Measurements from ENCODE around the gene PPP2R5B.

The PPP2R5B gene

DNA sequence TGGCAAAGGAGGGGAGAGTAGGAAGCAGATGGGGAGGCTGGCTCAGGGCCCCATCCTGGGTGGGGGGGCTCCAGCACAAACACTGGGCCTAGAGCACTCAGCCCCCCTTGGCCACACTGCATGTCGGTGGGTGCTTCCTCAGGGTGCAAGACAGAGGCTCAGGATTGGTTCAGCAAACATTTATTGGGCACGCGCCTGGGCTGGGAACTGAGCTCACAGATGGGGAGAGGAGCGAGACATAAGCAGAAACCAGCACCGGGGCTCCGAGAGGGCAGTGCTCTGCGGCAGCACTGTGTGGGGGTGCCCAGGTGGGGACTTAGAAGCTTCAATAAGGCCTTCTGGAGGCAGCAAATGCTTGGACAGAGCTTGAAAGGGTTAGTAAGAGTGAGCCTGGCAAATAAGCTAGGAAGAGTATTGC is 34.0 kb upstream of the PPP2R5B start:
- DNase-seq: no peak

- DNase-seq: no peak
Measured at GRCh38 chr11:64891215-64891848, 33.2 kb upstream of the PPP2R5B start.

DNA sequence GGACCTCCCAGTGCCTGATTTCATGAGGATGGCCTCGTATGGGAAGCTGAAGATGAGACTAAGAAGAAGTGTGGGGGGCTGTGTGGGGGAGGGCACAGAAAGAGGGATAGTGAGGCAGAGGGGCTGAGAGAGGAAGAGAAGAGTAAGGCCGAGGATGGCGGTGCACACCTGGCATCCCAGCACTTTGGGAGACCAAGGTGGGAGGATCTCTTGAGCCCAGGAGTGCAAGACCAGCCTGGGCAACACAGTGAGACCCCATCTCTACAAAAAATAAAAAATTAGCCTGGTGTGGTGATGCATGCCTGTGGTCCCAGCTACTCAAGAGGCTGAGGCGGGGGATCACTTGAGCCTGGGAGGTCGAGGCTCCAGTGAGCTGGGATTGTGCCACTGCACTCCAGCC is 32.6 kb upstream of the PPP2R5B start:
- no peak for DNase-seq

DNA sequence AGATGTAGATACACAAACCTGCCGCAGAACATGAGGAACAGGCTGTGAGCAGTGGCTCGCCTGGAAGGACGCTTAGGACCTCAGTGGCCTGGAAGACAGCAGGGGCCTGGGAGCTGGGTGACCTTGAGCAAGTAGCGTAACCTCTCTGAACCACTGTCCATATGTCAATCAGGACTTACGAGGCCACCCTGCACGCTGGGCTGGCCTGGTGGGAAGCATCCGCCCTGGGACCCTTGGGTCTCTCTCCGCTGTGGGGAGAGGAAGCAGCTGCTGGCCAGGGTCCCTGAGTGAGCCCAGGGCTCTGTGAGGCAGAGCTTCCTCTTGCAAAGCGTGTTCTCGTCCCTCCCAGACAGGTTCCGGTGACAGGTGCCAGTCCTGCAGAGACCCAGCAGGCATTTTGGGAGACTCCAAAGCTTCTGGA is 32.1 kb upstream of the PPP2R5B start:
- DNase-seq: no peak

DNA sequence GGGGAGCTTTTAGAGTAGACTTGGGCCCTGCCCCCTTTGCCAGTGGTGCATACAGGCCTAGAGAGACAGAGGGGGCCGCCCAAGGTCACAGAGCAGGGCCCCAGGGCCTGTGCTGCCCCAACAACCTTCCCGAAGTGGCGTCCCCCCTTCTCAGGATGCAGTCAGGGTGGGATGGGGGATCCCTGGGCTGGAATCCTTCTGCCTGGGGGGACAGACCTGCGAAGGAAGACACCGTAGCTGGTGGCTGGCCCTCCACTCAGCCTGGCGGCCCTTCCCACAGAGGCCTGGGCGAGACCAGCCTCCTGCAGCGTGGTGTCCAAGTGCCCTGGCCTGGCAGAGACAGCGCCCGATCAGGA is 31.7 kb upstream of the PPP2R5B start:
- no peak for DNase-seq

GRCh38 chr11:64893194-64894069 is 31.1 kb upstream of the PPP2R5B start:
- no peak for DNase-seq

DNA sequence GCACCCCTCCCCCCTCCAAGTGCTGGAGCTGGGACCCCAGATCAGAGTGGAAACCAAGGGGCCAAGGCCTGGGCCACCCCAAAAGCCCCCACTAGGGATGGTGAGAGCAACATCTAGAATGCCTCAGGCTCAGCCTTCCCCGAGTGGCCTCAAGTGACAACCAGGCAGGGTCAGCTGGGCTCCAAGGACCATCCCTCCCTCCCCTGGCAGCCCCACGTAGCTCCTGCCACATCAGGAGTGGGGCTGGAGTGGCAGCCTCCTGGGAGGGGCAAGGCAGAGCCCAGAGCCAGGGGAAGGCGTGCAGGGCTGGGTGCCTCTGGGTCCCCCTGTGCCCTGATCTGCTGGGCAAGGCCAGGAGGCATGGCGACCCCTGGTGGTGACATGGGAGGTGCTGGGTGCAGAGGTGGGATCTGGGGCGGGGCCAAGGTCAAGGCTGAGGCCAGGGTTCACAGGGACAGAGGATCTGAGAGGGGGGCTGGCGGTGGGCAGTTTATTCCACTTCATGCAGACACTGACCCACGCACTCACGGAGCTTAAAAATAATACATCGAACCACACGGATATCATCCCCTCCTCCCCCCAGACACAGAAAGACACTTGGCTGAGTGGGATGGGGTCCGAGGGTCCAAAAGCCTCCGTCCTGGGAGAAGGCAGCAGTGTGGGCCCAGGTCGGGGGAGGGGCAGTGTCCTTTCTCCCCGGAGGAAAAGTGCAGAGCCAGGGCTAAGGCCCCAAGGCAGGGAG is 30.2 kb upstream of the PPP2R5B start:
- DNase-seq: no peak

- DNase-seq: no peak
Measured at GRCh38 chr11:64894812-64895452, 29.6 kb upstream of the PPP2R5B start.

GRCh38 chr11:64896448-64897022 is 28.0 kb upstream of the PPP2R5B start:
- no peak for DNase-seq

GRCh38 chr11:64897381-64898075 is 27.0 kb upstream of the PPP2R5B start:
- no peak for DNase-seq

DNA sequence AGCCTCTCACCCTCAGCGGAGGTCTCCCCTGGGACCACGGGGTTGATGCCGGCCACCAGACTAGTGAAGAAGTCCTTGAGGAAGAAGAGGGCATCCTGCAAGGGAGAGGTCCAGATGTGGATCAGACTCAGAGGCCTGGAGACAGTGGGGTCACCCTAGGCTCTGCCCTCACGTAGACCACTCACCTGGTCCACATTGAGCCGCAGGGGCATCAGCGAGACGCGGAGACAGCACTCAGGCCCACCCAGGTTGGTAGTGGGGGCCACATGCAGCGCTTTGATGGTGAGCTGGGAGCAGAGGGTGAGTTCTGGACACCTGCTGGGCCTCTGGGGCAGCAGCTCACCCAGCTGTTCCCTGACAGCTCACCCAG is 26.4 kb upstream of the PPP2R5B start:
- no peak for DNase-seq

GRCh38 chr11:64898541-64898940 is 25.9 kb upstream of the PPP2R5B start:
- DNase-seq: no peak

DNA sequence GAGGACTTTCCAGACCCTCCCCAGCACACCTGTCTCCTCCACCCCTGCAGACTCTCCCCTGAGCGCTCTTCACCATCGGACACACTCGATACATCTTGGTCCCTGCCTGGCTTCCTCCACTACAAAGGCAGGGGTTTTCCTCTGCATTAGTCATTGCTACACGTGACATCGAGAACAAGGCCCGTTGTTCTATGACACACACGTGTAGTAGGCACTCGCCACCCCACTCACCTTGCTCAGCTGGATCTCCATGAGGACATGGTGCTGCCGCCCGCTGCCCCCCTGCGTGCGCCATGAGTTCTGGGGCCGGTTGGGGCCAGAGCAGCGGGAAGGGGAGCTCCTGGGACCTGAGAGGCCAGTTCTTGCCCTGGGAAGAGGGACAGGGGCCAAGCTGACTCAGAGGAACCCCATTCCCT is 24.2 kb upstream of the PPP2R5B start:
- no peak for DNase-seq

DNA sequence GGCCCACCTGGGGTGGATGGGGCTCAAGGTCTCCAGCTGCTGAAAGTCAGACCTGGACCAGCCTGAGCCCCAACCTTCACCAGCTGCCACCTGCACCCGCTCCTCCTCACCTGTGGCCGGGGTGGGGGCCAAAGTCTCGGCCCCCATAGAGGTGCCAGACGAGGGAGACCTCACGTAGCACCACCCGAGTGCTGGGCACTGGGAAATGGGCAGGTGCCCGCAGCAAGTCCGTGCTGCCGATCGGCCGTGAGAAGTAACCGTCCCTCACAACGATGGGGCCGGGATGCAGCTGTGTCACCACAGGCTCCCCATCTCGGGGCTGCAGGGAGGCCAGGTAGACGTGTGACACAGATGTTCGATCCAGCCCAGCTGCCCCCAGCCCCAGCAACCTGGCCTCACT is 23.7 kb upstream of the PPP2R5B start:
- no peak for DNase-seq

GRCh38 chr11:64902102-64902900 is 22.2 kb upstream of the PPP2R5B start:
- no peak for DNase-seq

GRCh38 chr11:64903291-64903833 is 21.1 kb upstream of the PPP2R5B start:
- no peak for DNase-seq

DNA sequence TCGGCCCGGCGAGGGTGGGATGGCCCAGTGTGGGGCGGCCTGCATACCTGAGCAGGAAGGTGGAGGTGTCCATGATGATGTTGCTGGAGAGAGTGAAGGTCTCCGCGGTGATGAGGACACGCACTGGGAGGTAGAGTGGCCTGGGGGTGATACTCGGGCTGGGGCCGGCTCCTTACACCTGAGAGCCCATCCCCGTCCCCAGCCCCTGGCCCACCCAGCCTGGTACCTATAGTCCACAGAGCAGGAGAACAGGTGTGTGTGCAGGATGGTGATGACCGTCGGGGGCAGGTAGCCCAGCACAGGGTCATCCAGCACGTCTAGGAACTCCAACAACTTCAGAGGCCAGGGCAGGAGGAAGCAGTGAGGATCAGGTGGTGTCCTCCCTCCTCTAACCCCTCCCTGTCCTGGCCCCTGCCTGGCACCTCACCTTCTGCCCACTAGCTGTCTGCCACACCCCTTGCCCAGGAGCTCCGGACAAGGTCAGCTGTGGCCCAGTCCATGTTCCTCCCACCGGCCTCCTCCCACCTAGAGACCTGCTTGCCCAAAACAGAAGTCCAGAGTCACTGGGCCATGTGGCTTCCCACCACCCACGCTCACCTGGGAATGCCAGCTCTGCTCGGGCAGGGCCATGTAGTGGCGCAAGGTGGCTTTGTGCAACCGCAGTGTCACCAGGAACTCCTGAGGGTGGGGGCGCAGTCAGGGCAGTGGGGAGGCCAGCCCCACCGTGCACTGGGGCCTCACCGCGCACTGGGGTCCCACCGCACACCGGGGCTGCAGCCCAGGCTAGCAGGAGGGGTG is 18.8 kb upstream of the PPP2R5B start:
- DNase-seq: no peak

GRCh38 chr11:64906314-64906635 is 18.2 kb upstream of the PPP2R5B start:
- no peak for DNase-seq

DNA sequence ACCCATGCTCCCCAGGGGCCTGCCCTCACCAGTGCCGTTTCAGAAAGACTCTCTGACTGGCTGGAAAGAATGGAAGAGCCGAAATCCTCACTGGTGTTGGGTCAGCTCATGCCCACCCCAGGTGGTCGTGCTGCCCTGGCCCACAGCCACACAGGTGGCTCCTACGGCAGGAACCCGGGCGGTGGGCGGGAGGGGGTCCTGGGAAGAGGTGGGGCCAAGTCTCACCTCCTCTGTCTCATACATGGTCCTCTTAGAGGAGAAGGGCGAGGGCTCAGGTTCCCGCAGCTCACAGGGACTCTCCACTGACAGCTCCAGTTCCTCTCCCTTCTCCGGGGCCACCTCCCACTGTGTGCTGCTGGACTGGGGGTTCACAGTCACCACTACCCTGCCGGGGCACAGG is 15.7 kb upstream of the PPP2R5B start:
- no peak for DNase-seq

GRCh38 chr11:64909653-64910343 is 14.7 kb upstream of the PPP2R5B start:
- DNase-seq: no peak
